Measurements from ENCODE around the gene GNAQ.

- TF ChIP-seq, protein P1, sequence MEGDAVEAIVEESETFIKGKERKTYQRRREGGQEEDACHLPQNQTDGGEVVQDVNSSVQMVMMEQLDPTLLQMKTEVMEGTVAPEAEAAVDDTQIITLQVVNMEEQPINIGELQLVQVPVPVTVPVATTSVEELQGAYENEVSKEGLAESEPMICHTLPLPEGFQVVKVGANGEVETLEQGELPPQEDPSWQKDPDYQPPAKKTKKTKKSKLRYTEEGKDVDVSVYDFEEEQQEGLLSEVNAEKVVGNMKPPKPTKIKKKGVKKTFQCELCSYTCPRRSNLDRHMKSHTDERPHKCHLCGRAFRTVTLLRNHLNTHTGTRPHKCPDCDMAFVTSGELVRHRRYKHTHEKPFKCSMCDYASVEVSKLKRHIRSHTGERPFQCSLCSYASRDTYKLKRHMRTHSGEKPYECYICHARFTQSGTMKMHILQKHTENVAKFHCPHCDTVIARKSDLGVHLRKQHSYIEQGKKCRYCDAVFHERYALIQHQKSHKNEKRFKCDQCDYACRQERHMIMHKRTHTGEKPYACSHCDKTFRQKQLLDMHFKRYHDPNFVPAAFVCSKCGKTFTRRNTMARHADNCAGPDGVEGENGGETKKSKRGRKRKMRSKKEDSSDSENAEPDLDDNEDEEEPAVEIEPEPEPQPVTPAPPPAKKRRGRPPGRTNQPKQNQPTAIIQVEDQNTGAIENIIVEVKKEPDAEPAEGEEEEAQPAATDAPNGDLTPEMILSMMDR (IDR thresholded peaks at IDR 0.05), result no peak
- TF ChIP-seq POLR2A (IDR thresholded peaks at IDR 0.05) (no peak), POLR2AphosphoS5 (IDR thresholded peaks at IDR 0.05) (no peak), EP300 (IDR thresholded peaks at IDR 0.05) (no peak)
These were observed 12.6 kb upstream of the GNAQ start for GRCh38 chr9:78044189-78044588.
